Measurements from ENCODE around the gene MLPH. TPM values are rescaled to one million over a fixed set of nuclear protein-coding genes. Genes with fewer than 3 reads are reported as not detected.

The MLPH gene
- polyA plus RNA-seq, 1 experiment, result 15.6 TPM

DNA sequence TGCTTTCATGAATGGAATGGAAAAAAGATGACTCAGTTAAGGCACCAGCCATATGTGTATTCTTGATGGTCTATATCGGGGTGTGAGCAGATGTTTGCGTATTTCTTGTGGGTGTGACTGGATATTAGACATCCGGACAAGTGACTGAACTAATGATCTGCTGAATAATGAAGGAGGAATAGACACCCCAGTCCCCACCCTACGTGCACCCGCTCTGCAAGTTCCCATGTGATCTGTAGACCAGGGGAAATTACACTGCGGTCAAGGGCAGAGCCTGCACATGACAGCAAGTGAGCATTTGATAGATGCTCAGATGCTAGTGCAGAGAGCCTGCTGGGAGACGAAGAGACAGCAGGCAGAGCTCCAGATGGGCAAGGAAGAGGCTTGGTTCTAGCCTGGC lies 66.9 kb downstream of the MLPH start:
- TF ChIP-seq, protein P1, sequence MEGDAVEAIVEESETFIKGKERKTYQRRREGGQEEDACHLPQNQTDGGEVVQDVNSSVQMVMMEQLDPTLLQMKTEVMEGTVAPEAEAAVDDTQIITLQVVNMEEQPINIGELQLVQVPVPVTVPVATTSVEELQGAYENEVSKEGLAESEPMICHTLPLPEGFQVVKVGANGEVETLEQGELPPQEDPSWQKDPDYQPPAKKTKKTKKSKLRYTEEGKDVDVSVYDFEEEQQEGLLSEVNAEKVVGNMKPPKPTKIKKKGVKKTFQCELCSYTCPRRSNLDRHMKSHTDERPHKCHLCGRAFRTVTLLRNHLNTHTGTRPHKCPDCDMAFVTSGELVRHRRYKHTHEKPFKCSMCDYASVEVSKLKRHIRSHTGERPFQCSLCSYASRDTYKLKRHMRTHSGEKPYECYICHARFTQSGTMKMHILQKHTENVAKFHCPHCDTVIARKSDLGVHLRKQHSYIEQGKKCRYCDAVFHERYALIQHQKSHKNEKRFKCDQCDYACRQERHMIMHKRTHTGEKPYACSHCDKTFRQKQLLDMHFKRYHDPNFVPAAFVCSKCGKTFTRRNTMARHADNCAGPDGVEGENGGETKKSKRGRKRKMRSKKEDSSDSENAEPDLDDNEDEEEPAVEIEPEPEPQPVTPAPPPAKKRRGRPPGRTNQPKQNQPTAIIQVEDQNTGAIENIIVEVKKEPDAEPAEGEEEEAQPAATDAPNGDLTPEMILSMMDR (IDR thresholded peaks at IDR 0.05; ENCODE audit: low read depth, low read length), result no peak
- Histone ChIP-seq H3K27ac (ENCODE audit: low read depth, low read length) (no peak overlapping the region), H3K4me3 (ENCODE audit: low read depth, low read length) (no peak overlapping the region), H3K27me3 (ENCODE audit: control insufficient read depth, insufficient read depth, low read length) (no peaks in the 10 kb centered on the region), H3K9me3 (ENCODE audit: control insufficient read depth, insufficient read depth, low read length) (peaks cover 19% of the 10 kb centered on the region; the same call in 1 of the 2 replicates)
- DNase-seq (ENCODE audit: low read depth, low spot score), result no peak
- POLR2A ChIA-PET, result no interaction called here
- CTCF ChIA-PET, result interaction anchor here (1.6 to 2.9 kb wide), 2 partner anchors 19 to 192 kb away, joined by 3 to 10 read pairs; no protein-coding TSS in a partner anchor

DNA sequence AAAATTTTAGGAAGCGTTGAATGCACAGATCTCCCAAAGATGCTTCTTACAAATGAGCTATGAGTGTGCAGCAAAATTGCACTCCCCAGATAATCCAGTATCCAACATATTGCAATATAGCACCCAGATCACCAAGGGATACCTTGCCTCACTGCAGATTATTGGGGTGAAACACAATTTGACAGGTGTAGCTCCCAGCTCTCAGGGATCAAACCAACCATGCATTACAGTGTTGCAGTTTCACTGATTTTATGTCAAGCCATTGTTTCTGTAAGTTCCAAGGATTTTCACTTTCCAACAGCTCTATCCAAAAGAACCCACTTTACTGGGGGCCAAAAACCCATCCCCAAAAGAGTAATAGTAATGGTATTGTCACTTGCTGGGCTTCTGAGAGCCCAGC lies 68.5 kb downstream of the MLPH start:
- no peaks in the 10 kb centered on the region for H3K27me3 ChIP-seq (ENCODE audit: control insufficient read depth, insufficient read depth, low read length)
- DNase-seq (ENCODE audit: low read depth, low spot score), result no peak
- ChIA-PET CTCF (interaction anchor here (0.8 to 2.9 kb wide), 5 partner anchors 16 to 220 kb away, joined by 3 to 10 read pairs (median 5); no protein-coding TSS in a partner anchor), POLR2A (interaction anchor here (0.7 kb wide), 1 partner anchor 29 kb away, joined by 3 read pairs; no protein-coding TSS in a partner anchor)
- TF ChIP-seq, protein P1 (IDR thresholded peaks at IDR 0.05; ENCODE audit: low read depth, low read length), result no peak
- H3K9me3 ChIP-seq (ENCODE audit: control insufficient read depth, insufficient read depth, low read length), result peaks cover 19% of the 10 kb centered on the region; the same call in 1 of the 2 replicates
- no peak overlapping the region for H3K4me3 ChIP-seq (ENCODE audit: low read depth, low read length)
- no peak overlapping the region for H3K27ac ChIP-seq (ENCODE audit: low read depth, low read length)

DNA sequence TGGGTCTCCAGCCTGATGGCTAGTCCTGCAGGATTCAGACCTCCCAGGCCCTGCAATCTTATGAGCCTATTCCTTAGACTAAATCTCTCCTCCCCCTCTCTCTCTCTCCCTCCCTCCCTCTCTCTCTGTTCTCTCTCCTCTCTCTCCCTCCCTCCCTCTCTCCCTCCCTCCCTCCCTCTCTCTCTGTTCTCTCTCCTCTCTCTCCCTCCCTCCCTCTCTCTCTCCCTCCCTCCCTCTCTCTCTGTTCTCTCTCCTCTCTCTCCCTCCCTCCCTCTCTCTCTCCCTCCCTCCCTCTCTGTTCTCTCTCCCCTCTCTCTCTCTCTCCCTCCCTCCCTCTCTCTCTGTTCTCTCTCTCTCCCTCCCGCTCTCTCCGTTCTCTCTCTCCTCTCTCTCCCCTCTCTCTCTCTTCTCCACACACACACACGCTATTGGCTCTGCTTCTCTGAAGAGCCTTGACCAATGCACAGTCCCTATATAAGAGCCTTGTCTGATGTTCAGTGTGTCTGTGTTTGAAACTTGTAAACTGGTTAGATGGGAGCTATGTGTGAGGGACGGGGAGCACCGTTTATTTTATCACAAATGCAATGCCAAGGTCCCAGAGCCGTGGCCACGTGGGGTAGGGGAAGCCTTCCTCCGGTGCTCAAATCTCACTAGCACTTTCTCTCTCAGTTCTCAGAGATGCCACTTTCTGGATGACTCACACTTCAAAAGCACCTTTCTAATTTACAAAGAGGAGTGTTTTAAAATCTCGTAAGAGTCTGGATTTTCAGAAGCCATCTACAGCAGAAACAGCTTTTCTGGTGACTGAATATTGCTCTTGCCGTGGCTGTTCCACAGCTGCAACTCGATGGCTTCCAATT lies 70.0 kb downstream of the MLPH start:
- ChIA-PET POLR2A (no interaction called here), CTCF (interaction anchor here (0.9 to 1.9 kb wide), 3 partner anchors 15 to 135 kb away, joined by 3 to 14 read pairs (median 6); no protein-coding TSS in a partner anchor)
- Histone ChIP-seq H3K9me3 (ENCODE audit: control insufficient read depth, insufficient read depth, low read length) (peaks cover 19% of the 10 kb centered on the region; the same call in 1 of the 2 replicates), H3K4me3 (ENCODE audit: low read depth, low read length) (no peak overlapping the region), H3K27ac (ENCODE audit: low read depth, low read length) (no peak overlapping the region), H3K27me3 (ENCODE audit: control insufficient read depth, insufficient read depth, low read length) (no peaks in the 10 kb centered on the region)
- TF ChIP-seq, protein P1 (IDR thresholded peaks at IDR 0.05; ENCODE audit: low read depth, low read length), result no peak
- DNase-seq (ENCODE audit: low read depth, low spot score), result no peak

DNA sequence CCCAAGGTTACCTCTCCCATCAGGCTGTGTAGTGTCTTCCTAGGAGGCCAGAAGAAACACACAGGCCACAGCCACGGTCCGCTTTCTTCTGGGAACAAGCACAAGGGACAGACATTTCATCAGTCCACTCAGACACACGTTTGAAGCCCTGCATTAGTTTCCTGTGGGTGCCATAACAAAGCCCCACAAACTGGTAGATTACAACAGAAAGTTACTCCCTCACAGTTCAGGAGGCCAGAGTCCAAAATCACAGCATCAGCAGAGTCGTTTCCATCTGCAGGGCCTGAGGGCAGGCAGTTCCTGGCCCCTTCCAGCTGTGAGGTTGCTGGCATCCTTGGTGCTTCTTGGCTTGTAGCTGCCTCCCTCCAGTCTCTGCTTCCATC lies 70.6 kb downstream of the MLPH start:
- no peak overlapping the region for H3K27ac ChIP-seq (ENCODE audit: low read depth, low read length)
- H3K27me3 ChIP-seq (ENCODE audit: control insufficient read depth, insufficient read depth, low read length), result no peaks in the 10 kb centered on the region
- H3K4me3 ChIP-seq (ENCODE audit: low read depth, low read length), result no peak overlapping the region
- TF ChIP-seq, protein P1 (IDR thresholded peaks at IDR 0.05; ENCODE audit: low read depth, low read length), result no peak
- H3K9me3 ChIP-seq (ENCODE audit: control insufficient read depth, insufficient read depth, low read length), result peaks cover 19% of the 10 kb centered on the region; the same call in 1 of the 2 replicates
- POLR2A ChIA-PET, result no interaction called here
- CTCF ChIA-PET, result interaction anchor here (0.9 to 1.9 kb wide), 3 partner anchors 14 to 136 kb away, joined by 3 to 14 read pairs (median 6); no protein-coding TSS in a partner anchor
- no peak for DNase-seq (ENCODE audit: low read depth, low spot score)

Data from AG04450 (cell line).